ENCODE results near the gene TMEM243. TPM values are rescaled to one million over a fixed set of nuclear protein-coding genes. Genes with fewer than 3 reads are reported as not detected.

TMEM243 gene
- total RNA-seq, 1 experiment from 2014 or later: 23.5 TPM

- Mint-ChIP-seq H3K4me3 (no peak overlapping the region), H3K9me3 (no peaks in the 10 kb centered on the region), H3K27me3 (ENCODE audit: low read depth) (no peaks in the 10 kb centered on the region), H3K36me3 (ENCODE audit: insufficient read depth in 1 of 3, low read depth in 3 of 3) (peaks cover 39 to 74% (median 65%) of the 10 kb centered on the region in 3 experiments), H3K4me1 (no peaks in the 10 kb centered on the region), H3K27ac (no peak overlapping the region)
- H4K5ac ChIP-seq (ENCODE audit: insufficient read length, low read depth, low read length): no peak overlapping the region
- no peak overlapping the region for H2BK5ac ChIP-seq (ENCODE audit: insufficient read length, low read length)
- H3K56ac ChIP-seq (ENCODE audit: insufficient read length, low read depth, low read length): no peak overlapping the region
- no peaks in the 10 kb centered on the region for H3K4me1 ChIP-seq (ENCODE audit: insufficient read depth, low read length)
- H3K27ac ChIP-seq (ENCODE audit: insufficient read length, low read depth, low read length): no peak overlapping the region
- no peak overlapping the region for H2AFZ ChIP-seq (ENCODE audit: low read length)
- no peak overlapping the region for H3K14ac ChIP-seq (ENCODE audit: insufficient read depth, low read length)
- H3K9ac ChIP-seq (ENCODE audit: extremely low read depth, insufficient read length, low read length): no peak overlapping the region
- H3K23ac ChIP-seq (ENCODE audit: insufficient read length, low read depth, low read length): no peak overlapping the region
- H2AK5ac ChIP-seq (ENCODE audit: insufficient read length, low read length): no peak overlapping the region
- TF ChIP-seq CTCF (conservative IDR thresholded peaks at IDR 0.05): no peak
- H3K79me1 ChIP-seq (ENCODE audit: insufficient read depth, low read depth, low read length, poor library complexity, severe bottlenecking): peaks cover 5% of the 10 kb centered on the region
- H3K23me2 ChIP-seq (ENCODE audit: insufficient read length, low read depth, low read length, poor library complexity, severe bottlenecking): no peaks in the 10 kb centered on the region
- H2BK15ac ChIP-seq (ENCODE audit: low read depth, low read length): no peak overlapping the region
- no peak overlapping the region for H2BK120ac ChIP-seq (ENCODE audit: low read depth, low read length, poor library complexity, severe bottlenecking)
- no peaks in the 10 kb centered on the region for H4K20me1 ChIP-seq (ENCODE audit: control insufficient read depth, insufficient read depth, insufficient read length)
- no peak overlapping the region for H3K4ac ChIP-seq (ENCODE audit: low read depth, low read length)
- WGBS (ENCODE audit: extremely low coverage, insufficient read length, low lambda C conversion rate): no CpG with 5 or more reads among the region's 2 CpGs
- no peak overlapping the region for H2BK12ac ChIP-seq (ENCODE audit: insufficient read length, low read depth, low read length)
- no peaks in the 10 kb centered on the region for H3K9me3 ChIP-seq (ENCODE audit: control insufficient read depth, low read depth, low read length)
- H3K18ac ChIP-seq (ENCODE audit: insufficient read length, low read depth, low read length): no peak overlapping the region
- no peak overlapping the region for H3K4me2 ChIP-seq (ENCODE audit: insufficient read depth, insufficient read length, low read length)
- no peak overlapping the region for H3T11ph ChIP-seq (ENCODE audit: low read length)
- no peak overlapping the region for H4K91ac ChIP-seq (ENCODE audit: insufficient read length, low read depth, low read length)
- H3K79me2 ChIP-seq (ENCODE audit: insufficient read depth, low read length): peaks cover 13% of the 10 kb centered on the region; the same call in 1 of the 2 replicates
- H4K8ac ChIP-seq (replicated peaks; ENCODE audit: insufficient read length, low read depth, low read length): no peak overlapping the region
- no peak overlapping the region for H2BK20ac ChIP-seq (ENCODE audit: low read depth, low read length, poor library complexity, severe bottlenecking)
- no peak for DNase-seq
- H3K27me3 ChIP-seq (ENCODE audit: insufficient read depth, low read length): no peaks in the 10 kb centered on the region; the same call in 1 of the 2 replicates
Observed at GRCh38 chr7:87164433-87164832, 55.1 kb downstream of the TMEM243 start.
